GM12801 (cell line): ENCODE data around the gene PIGR.

Source experiments
- TF ChIP-seq, protein P1 (sequence below): IDR thresholded peaks from one replicate; pipeline ENCODE4 v1.5.1; 2011; ENCODE audit warnings: control low read depth; ENCODE audit not compliant: insufficient read length; ENCODE audit errors: extremely low read depth

PIGR gene

DNA sequence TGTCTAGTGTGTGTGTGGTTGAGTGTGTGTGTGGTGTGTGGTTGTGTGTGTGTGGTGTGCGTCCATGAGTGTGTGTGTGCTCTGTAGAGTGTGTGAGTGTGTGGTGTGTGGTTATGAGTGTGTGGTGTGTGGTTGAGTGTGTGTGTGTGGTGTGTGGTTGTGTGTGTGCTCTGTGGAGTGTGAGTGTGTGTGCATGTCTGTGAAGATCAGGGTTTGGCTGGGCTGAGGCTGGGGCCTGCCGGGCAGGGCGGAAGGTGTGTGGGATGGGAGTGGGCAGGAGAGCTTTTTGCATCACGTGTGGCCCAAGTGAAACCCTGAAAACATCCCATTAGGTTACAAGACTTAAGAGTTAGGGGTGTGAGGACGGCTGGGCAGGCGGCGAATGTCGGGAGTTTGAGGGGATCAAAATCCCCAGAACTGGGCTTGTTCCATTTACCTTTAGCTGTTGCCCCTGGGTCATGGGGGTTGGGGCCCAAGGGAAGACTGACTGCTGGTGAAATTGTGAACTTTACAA, 21.6 kb downstream of the PIGR start:
- TF ChIP-seq, protein P1, sequence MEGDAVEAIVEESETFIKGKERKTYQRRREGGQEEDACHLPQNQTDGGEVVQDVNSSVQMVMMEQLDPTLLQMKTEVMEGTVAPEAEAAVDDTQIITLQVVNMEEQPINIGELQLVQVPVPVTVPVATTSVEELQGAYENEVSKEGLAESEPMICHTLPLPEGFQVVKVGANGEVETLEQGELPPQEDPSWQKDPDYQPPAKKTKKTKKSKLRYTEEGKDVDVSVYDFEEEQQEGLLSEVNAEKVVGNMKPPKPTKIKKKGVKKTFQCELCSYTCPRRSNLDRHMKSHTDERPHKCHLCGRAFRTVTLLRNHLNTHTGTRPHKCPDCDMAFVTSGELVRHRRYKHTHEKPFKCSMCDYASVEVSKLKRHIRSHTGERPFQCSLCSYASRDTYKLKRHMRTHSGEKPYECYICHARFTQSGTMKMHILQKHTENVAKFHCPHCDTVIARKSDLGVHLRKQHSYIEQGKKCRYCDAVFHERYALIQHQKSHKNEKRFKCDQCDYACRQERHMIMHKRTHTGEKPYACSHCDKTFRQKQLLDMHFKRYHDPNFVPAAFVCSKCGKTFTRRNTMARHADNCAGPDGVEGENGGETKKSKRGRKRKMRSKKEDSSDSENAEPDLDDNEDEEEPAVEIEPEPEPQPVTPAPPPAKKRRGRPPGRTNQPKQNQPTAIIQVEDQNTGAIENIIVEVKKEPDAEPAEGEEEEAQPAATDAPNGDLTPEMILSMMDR: no peak

DNA sequence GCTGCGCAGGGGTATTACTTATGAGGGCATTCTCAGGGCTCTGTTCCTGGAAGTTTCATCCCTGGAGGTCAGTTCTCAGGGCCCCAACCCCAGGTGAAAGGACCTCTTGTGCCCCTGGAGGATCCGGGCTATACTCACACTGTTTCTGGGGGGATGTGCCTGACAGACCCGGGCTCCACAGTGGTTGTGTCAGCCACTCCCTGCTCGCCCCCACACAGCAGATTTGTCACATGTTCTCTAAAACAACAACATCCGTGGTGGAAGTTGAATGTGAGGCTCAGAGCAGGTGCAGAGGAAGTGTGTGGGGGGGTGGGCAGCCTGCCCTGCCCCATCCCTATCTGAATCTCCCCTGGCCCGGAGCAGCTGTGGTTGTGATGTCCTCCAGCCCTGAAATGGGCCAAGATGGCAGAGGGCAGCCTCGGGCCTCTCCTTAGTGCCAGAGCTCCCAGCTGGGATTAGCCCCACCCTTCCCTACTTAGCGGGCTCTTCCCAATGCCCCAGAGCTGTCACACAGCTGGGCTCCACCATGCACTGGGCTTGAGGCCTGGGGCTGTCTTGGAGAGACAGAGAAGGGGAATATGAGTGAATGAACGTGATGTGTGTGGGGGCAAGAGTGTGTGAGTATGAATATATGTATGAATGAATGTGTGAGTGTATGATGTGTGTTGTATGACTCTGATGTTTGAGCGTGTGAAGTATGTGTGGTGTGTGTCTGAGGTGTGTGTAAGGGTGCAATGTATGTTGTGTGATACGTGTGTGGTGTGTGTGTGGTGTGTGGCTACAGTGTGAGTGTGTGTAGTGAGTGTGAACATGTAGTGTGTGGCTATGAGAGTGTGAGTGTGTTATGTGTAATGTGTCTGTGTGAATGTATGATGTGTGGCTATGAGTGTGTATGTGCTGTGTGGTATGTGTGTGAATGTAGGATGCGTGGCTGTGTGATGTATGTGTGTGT, 23.0 kb downstream of the PIGR start:
- TF ChIP-seq, protein P1: no peak

DNA sequence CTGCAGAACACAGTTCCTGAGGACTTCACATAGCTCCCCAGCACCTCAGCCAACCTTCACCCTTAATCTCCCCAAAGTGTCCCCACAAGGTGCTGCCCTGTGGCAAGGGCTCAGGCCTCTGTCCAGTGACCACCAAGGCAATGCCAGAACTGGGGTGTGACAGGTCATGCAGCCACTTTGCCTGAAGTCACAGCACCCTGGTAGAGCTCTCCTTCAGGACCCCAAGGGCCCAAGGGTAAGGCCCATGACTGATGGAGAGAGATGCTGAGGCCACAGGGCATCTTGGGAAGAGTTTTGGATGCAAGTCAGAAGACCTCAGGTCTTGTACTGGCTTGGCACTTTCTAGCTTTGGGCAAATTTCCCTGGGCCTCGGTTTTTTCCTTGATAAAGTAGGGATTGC, 23.7 kb downstream of the PIGR start:
- TF ChIP-seq, protein P1: no peak

GRCh38 chr1:206921772-206922265, 24.4 kb downstream of the PIGR start, which contains the start of gene FCMR:
TSS of gene FCMR (minus strand) at chr1:206921941. CDS start at chr1:206921854, 87 bp downstream.
- TF ChIP-seq, protein P1: no peak

DNA sequence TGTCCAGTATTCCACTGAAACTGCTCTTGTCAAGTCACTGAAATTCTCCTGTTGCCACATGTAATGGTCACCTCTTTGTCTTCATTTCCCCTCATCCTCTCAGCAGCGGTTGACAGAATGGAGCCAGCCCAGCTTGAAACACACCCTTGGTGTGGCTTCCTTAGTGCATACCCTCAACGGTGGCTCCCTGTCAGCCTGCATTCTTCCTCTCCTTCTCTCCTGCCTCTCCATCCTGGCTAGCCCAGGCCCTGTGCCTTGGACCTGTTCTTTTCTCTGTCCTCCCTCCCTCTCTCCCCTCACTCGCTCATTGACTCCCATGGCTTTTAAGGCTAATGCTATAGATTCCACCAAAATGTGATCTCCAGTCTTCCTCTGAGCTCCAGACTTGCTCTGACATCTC, 28.2 kb downstream of the PIGR start:
- TF ChIP-seq, protein P1: no peak

GRCh38 chr1:206916000-206916709, 30.1 kb downstream of the PIGR start:
- TF ChIP-seq, protein P1: no peak

DNA sequence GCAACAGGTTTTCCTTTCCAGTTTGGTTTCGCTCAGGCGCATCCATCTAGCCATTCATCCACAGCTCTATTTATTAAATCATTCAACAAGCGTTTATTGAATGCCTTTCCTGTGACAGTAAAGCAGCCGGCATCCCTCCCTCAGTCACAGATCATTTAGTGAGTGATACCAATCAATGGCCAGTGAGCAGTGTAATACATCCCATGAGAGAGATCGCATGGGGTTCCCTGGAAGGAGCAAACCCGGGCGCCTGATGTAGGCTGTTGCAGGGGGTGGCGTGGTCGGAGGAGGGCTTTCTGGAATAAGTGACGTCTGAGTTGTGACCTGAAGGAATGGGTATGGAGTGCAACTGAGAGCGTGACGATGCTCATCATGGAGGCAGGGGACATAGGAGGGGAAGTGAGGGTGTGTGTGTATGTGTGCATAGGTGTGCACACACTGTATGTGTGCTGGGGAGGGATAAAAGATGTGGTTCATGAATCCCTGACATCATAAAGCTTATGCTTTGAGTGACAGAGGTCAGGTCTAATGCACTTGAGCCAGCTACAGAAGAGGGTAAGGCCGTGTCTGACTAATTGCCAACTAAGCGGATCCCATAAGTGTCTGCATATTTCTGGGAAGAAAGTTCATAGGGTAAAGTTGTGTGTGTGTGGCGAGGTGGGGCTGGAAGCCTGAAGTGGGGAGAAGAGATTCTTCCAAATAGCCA, 31.1 kb downstream of the PIGR start:
- TF ChIP-seq, protein P1: no peak
